HG03039 (cell line): ENCODE results near the gene BCL2L15.

Experiments used
- ATAC-seq: cut with Tn5 transposase; IDR thresholded peaks from one replicate; pipeline ENCODE4 v1.9.1; 2021; ENCODE audit warnings: mild to moderate bottlenecking, moderate library complexity; ENCODE audit not compliant: unreplicated experiment

The BCL2L15 gene

DNA sequence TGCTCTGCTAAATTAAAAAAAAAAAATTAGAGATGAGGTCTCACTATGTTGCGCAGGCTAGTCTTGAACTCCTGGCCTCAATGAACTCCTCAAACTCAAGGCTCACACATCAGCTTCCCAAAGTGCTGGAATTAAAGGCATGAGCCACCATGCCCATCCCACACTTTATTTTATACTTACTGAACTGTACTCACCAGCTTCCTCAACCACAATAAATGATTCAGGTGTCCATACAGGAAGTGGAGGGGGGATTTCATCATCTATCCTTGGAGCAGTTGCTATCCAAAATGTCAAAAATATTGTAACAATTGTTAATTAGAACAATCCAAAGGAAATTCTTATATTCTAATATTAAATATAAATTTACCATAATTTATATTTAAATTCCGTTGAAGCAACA lies 52.7 kb downstream of the BCL2L15 start:
- ATAC-seq = no peak
